Upper lobe of right lung (tissue), 1 donor: ENCODE results near the gene PPM1H. TPM values are rescaled to one million over a fixed set of nuclear protein-coding genes. Genes with fewer than 3 reads are reported as not detected.

Experiments
- ATAC-seq: fragments of 200-7000 bp; cut with Tn5 transposase; one replicate; pipeline ENCODE4 v1.9.1; 2020; ENCODE audit warnings: mild to moderate bottlenecking, moderate library complexity
- DNase-seq: peaks from one replicate; pipeline ENCODE4 v3.0.0-alpha.2; 2020
- H3K27ac ChIP-seq: fragments of 200-600 bp; one replicate; pipeline ENCODE4 v1.8.0; 2022
- H3K27me3 ChIP-seq: fragments of 200-600 bp; one replicate; pipeline ENCODE4 v1.8.0; 2022; ENCODE audit warnings: mild to moderate bottlenecking
- H3K36me3 ChIP-seq: fragments of 200-600 bp; one replicate; pipeline ENCODE4 v1.8.0; 2022
- H3K4me1 ChIP-seq: fragments of 200-600 bp; one replicate; pipeline ENCODE4 v1.8.0; 2022
- H3K4me3 ChIP-seq: fragments of 200-600 bp; one replicate; pipeline ENCODE4 v1.8.0; 2022; ENCODE audit warnings: mild to moderate bottlenecking
- H3K9me3 ChIP-seq: fragments of 200-600 bp; one replicate; pipeline ENCODE4 v1.8.0; 2022
- intact Hi-C: fragments of 100-400 bp; cut with DNase I; formaldehyde crosslinking; loops from one replicate; pipeline ENCODE4 v1.11.0; 2022
- total RNA-seq: library from RNA; stranded (reverse); fragmentation: NEBNext Ultra II Directional; extraction: Animal tissue kit (Norgen Biotek cat#: 25700); gene quantifications from one replicate; pipeline ENCODE4 v1.2.1, GENCODE V29; 2021
- TF ChIP-seq, protein P1 (sequence below): fragments of 200-600 bp; IDR thresholded peaks from one replicate; pipeline ENCODE4 v1.8.0; 2022; ENCODE audit warnings: antibody characterized with exemption
- donor health status: DM: no; HTN: yes; CAD: no; lungs with severe emphysema.

PPM1H gene
- total RNA-seq, 1 donor from 2014 or later, result 8.0 TPM

GRCh38 chr12:62686938-62687337 is 248.0 kb downstream of the PPM1H start:
- no peak overlapping the region for H3K27ac ChIP-seq
- DNase-seq, result no peak
- TF ChIP-seq, protein P1, sequence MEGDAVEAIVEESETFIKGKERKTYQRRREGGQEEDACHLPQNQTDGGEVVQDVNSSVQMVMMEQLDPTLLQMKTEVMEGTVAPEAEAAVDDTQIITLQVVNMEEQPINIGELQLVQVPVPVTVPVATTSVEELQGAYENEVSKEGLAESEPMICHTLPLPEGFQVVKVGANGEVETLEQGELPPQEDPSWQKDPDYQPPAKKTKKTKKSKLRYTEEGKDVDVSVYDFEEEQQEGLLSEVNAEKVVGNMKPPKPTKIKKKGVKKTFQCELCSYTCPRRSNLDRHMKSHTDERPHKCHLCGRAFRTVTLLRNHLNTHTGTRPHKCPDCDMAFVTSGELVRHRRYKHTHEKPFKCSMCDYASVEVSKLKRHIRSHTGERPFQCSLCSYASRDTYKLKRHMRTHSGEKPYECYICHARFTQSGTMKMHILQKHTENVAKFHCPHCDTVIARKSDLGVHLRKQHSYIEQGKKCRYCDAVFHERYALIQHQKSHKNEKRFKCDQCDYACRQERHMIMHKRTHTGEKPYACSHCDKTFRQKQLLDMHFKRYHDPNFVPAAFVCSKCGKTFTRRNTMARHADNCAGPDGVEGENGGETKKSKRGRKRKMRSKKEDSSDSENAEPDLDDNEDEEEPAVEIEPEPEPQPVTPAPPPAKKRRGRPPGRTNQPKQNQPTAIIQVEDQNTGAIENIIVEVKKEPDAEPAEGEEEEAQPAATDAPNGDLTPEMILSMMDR, result no peak
- no peaks in the 10 kb centered on the region for H3K4me1 ChIP-seq
- H3K9me3 ChIP-seq, result no peaks in the 10 kb centered on the region
- H3K27me3 ChIP-seq, result no peaks in the 10 kb centered on the region
- H3K4me3 ChIP-seq, result no peak overlapping the region
- ATAC-seq, result no peak
- H3K36me3 ChIP-seq, result no peaks in the 10 kb centered on the region
- intact Hi-C loops, result no loop called here

GRCh38 chr12:62684570-62685295 is 250.2 kb downstream of the PPM1H start:
- no peak for ATAC-seq
- Histone ChIP-seq H3K4me3 (no peak overlapping the region), H3K27ac (peak overlapping the region; percentile 63), H3K4me1 (peaks cover 7% of the 10 kb centered on the region), H3K9me3 (no peaks in the 10 kb centered on the region), H3K36me3 (no peaks in the 10 kb centered on the region), H3K27me3 (no peaks in the 10 kb centered on the region)
- no peak for DNase-seq
- TF ChIP-seq, protein P1, result no peak
- intact Hi-C loops, result no loop called here

DNA sequence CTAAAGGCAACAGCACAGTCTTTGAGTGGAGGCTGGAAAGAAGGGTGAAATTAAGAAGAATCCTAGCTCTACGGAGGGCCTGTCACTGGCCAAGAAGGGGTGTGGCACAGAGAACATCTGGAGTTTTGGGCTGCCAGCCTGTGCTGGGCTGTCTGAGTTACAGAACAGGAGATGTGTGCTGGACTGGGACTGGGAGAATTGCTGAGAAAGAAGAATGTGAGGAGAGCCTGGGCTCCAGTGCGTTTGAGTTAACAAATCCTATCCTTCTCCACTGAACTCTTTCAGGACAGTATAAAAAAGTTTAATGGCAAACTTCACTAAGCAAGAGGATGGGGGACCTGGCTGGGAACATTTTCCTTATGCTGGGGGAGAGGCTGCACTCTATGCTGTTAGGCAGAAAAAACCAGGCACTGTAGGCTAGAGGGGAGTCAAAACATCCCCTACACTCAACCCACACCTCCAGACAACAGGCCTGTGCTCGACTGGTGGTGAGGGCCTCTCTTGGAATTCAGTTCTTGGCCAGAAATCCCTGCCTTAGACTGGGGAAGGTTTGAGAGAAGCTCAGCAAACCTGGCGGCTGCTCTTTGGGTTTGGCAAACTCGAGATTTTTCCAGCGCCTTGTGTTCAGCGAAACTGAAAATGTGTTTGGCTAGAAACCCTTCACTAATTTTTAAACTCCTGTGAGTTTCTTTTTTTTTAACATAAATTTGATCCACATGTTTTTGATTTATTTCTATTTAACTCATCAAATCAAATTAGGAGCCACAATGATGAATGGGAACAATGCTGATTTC is 251.0 kb downstream of the PPM1H start:
- intact Hi-C loops, result no loop called here
- ATAC-seq (peak; percentile 75), DNase-seq (no peak)
- no peaks in the 10 kb centered on the region for H3K9me3 ChIP-seq
- H3K36me3 ChIP-seq, result no peaks in the 10 kb centered on the region
- no peaks in the 10 kb centered on the region for H3K27me3 ChIP-seq
- peaks cover 11% of the 10 kb centered on the region for H3K4me1 ChIP-seq
- H3K27ac ChIP-seq, result peak overlapping the region; percentile 63
- H3K4me3 ChIP-seq, result no peak overlapping the region
- TF ChIP-seq, protein P1, result no peak

GRCh38 chr12:62681306-62681705 is 253.6 kb downstream of the PPM1H start:
- ATAC-seq, result no peak
- Histone ChIP-seq H3K27ac (no peak overlapping the region), H3K36me3 (no peaks in the 10 kb centered on the region), H3K4me3 (no peak overlapping the region), H3K4me1 (peaks cover 11% of the 10 kb centered on the region), H3K9me3 (no peaks in the 10 kb centered on the region), H3K27me3 (no peaks in the 10 kb centered on the region)
- no peak for DNase-seq
- TF ChIP-seq, protein P1, result no peak
- intact Hi-C loops, result no loop called here

GRCh38 chr12:62679608-62680007 is 255.3 kb downstream of the PPM1H start:
- no peaks in the 10 kb centered on the region for H3K27me3 ChIP-seq
- no peak overlapping the region for H3K4me3 ChIP-seq
- ATAC-seq, result no peak
- no peaks in the 10 kb centered on the region for H3K36me3 ChIP-seq
- TF ChIP-seq, protein P1, result no peak
- DNase-seq, result no peak
- peaks cover 11% of the 10 kb centered on the region for H3K4me1 ChIP-seq
- intact Hi-C loops, result no loop called here
- peak overlapping the region; percentile 39 for H3K27ac ChIP-seq
- no peaks in the 10 kb centered on the region for H3K9me3 ChIP-seq
